Endometrium (tissue), 2 donors: ENCODE data around the gene CRX.
"Not testable (repeated sequence)": the region's sequence is repeated elsewhere in the genome, so short reads cannot be mapped to it uniquely, and the experiment has no call there.

ENCODE experiments used
- FAIRE-seq: peaks from 2 replicates; lab custom pipeline; 2012; peaks lifted over from hg19 to GRCh38; lab: Jason Lieb, UNC
- donor health status: control.
- donor health status: control.

Gene CRX

DNA sequence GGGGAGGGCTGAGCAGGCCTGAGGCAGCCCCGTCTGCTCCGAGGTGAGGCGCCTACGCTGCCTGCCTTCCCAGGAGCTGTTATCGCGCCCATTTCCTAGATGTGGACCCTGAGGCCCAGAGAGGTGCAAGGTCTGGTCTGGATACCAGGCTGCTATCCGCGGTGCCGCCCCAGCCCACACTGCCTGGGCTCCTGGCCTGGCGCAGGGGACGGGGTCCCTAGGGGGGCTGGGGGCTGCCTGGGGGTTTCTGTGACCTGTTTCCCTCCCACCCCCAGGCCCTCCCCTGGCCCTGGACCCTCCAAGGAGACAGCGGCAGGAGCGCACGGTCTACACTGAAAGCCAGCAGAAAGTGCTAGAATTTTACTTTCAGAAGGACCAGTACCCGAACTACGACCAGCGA is 38.1 kb downstream of the CRX start:
- not testable (repeated sequence) for FAIRE-seq

DNA sequence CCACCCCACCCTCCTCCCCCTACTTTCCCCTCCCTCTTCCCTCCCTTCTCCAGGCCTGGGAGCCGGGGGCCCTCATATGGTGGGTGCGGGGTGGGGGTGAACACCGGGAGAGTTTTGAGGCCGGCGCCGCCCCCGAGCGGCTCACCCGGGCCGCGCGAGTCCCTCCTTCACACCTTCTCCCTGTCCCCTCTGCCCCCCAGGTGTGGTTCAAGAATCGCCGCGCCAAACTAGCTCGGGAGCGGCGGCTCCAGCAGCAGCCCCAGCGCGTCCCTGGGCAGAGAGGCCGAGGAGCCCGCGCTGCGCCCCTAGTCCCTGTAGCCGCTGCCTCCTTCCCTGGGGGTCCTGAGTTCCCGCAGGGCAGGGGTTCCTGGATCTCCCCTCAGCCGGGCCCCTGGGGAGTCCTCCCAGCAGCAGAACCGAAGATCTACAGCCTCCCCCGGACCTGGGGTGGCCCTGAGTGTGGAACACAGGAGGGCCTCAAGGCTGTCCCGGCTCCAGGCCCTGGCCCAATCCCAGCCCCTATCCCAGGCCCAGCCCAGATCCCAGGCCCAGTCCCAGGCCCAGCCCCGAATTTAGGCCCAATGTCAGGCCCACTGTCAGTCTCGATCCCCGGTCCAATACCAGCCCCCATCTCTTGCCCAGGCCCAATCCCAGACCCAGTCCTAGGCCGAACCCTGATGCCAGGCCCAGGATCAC is 39.0 kb downstream of the CRX start:
- no peak for FAIRE-seq

DNA sequence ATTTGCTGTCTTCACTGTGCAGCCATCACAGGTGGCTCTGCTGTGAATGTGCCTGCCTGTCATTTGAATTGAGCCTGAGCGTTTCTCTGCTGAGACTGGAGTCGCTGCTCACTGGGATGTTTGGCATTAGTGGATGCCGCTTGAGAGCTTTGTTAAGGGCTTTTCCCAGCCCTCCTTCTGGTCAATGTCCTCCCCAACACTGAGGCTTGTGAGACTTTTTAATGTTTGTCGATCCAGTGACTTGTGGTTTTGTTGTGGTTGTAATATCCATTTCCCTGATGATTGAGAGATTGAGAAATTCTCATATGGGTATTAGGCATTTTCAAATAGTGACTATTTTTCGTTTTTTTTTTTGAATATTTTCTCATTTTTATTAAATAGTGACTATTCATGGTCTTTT is 39.9 kb downstream of the CRX start:
- FAIRE-seq, result no peak

DNA sequence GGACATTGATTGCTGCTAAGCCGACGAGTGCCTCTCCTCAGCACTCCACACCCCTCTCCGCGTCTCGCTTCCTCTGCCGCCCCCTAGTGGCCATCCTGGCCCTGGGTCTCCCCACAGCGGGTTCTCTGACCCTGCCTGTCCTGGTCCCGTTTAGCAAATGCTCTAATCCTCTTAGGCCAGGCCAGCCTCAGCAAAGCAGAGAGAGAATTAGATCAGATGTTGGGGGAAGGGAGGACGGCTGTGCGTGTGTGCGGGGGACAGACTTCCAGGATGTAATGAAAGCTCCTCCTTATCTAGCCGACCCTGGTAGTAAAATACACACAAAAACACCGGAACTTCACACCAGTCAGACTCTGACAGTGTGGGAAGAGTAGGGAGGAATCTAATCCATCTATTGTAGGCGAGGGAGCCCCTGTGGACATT is 41.8 kb downstream of the CRX start:
- FAIRE-seq, result no peak

DNA sequence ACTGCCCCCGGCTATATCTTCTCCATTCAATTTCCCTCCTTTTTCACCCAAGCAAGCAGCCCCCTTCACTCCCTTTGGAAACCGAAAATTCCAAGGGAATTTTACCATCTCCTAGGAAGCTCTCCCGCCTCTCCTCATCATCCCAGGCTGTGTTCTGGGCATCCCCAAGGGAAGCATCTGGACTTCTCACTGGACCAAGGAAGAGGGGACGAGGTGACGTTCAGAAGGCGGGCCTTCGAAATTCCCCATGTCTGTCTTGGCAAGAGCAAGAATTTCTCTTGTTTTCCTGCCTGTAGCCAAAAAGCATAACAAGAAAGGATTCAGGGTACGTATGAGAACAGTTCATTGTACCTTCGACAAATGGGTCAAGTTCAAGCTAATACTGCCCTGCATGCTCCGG is 43.4 kb downstream of the CRX start:
- no peak for FAIRE-seq

DNA sequence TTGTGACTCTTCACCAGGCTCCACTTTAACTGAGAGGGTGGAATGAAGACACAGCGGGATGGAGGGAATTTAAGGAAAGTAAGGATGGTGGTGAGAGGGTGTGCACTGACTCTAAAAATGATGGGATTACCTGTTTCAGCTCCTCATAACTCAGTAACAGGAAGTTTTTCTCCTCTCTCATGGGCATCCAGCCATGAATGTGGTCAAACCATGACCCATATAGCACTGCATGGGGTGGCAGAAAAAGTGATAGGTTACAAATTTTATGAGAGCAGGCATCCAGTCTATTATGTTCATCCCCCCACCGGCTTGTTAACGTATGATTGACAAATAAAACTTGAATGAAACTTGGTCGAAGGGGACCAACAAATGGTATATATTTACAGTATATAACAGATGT is 57.2 kb downstream of the CRX start:
- no peak for FAIRE-seq

DNA sequence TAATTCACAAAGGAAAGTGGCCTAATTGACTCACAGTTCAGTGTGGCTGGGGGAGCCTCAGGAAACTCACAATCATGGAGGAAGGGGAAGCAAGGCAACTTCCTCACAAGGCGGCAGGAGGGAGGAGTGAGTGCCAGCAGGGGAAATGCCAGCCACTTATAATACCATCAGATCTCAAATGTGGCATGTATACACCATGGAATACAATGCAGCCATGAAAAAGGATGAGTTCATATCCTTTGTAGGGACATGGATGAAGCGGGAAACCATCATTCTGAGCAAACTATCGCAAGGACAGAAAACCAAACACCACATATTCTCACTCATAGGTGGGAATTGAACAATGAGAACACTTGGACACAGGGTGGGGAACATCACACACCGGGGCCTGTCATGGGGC is 57.6 kb downstream of the CRX start:
- not testable (repeated sequence) for FAIRE-seq

DNA sequence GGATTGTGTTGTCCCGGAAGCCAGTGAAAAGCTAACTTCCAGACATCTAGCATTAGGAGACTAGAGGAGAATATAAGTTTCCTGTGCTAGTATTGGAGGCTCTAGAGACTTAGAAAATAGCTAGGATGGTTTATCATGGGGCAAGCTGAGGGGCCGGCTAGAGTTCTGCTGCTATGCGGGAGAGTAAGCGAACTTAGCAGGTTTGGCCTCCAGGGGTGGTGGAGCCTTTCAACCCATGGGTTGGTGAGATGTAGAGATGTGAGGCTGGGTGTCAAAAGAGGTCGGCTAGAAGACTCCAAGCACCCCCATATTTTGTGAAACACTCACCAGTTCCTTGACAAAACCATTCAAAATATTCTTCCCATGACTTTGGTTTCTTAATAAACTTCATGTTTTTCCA is 60.0 kb downstream of the CRX start:
- no peak for FAIRE-seq

DNA sequence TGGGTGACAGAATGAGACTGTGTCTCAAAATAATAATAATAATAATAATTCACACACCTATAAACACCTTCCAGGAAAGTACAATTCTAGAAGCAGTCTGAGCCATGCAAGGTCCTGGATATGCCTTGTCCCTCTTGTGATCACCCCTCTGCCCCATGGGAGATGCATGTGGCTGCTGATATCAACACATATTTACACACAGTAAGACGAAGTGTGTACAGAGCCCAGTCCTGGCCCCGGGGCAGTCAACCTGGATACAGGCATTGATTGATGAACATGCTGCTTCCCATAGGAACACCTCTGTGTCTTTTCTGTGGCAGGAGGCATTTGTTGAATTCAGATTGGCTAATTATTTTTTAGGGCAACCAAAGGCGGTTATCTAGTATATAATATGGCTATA is 61.2 kb downstream of the CRX start:
- no peak for FAIRE-seq

DNA sequence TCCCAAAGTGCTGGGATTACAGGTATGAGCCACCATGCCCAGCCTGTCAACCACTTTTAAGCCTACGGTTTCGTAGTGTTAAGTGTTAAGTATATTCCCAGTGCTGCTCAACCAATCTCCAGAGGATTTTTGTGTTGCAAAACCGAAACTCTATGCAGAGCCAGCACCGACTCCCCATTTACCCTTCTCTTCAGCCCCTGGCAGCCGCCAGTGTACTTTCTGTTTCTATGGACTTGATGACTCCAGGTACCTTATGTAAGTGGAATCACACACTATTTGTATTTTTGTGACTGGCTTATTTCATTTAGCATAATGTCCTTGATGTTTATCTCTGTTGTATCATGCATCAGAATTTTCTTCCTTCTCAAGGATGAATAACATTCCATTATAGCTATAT is 63.3 kb downstream of the CRX start:
- FAIRE-seq, result no peak

DNA sequence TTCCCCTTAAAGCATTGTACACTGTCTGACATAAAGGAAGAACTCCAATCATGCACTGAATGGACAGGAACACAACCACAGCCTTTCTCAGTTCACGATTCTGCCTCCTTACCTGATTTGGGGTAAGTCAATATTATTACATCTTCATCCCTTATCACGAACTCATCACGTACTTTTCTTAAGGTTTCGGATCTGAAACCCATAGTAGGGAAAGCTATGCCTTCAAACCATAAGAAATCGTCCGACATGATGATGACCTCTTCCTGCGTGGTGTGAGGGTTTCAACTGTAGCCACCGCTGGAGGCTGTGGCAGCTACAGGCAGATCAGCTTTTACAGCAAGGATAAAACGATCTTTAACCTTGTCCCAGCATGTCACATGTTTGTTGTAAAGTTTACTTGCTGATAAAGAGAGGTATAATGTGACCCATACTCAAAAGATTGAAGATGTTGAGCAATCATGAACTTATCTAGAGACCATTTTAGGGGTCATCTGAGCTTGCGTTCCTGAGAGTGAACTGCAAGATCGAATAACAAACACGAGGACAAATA is 64.3 kb downstream of the CRX start, which contains the start of gene SULT2A1:
Gene SULT2A1 (minus strand): TSS at position 306 of the 550 bp plus-strand sequence. CDS start 58 bp downstream, at position 248.
- FAIRE-seq, result no peak

DNA sequence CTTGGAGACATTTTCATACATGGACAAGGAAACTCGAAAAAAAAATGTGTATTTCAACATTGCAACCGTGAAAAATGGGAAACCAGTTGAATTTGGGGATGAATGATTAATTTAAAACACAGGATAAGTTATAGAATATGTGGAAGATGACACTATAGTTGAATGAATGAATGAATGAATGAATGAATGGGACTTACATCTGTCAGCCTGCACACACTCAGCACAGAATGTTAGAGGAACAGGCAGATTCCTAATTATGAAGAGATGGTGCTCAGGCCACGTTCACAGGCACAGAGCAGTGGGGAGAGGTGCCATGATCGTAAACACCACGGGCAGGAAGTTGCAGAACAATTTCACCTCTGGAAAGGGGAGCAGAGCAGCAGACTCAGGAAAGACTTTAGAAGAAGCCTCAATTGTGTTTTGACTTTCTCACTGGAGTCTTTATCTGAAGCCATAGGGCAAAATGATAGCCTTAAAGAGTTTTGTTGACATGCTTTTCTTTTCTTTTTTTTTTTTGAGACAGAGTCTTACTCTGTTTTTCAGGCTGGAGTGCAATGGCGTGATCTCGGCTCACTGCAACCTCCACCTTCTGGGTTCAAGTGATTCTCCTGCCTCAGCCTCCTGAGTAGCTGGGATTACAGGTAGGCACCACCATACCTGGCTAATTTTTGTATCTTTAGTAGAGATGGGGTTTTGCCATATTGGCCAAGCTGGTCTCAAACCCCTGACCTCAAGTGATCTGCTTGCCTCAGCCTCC is 69.3 kb downstream of the CRX start:
- no peak for FAIRE-seq

DNA sequence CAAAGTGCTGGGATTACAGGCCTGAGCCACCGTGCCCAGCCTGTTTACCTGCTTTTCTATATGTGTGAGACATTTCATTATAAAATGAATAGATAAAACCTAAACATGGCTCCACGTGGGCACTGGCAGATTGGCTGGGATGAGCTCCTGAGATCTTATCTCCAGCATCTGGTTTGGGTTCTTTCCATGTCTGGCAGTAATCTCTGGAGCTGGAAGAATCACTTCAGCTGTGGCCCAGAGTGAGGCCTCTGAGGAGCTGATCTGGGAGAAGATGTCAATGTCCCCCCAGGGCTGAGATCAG is 69.8 kb downstream of the CRX start:
- FAIRE-seq, result no peak

DNA sequence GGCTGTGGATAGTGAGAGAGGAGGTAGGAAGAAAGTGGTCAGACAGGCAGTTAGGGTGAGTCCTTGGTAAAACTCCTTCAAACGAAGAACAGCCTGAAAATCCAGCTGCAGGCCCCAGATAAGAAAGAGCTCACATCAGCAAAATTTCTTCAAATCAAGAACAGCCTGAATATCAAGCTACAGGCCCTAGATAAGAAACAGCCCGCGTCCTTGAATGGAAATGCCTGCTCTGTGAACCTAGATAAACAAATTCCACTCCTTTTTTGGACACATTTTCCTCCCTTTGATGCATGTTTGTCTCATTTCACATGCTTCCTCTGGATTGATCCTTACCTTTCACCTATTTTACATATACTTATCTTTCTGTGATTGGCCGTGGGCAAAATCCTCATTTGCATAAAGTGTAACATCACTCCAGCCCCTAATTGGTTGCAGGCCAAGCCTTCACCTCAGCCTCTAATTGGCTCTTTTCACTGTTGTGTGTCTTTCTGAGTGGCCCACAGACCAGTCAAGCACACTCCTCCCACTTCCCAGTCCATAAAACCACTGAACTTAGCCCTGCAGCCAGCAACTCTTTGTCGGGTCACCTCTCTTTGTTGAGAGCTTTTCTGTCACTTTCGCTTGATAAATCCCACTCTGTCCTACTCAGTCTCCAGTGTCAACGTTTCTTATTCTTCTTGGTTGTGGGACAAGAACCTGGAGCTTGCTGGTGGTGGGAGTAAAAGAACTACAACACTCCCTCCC is 70.4 kb downstream of the CRX start:
- no peak for FAIRE-seq
